Colonic mucosa (tissue), 4 donors: ENCODE results near the gene FAM89B. TPM values are rescaled to one million over a fixed set of nuclear protein-coding genes. Genes with fewer than 3 reads are reported as not detected.

Source experiments
- DNase-seq: peaks from one replicate; pipeline ENCODE4 v3.0.0-alpha.2; 2020
- H3K27ac ChIP-seq: fragments of 200-600 bp; one replicate; pipeline ENCODE4 v1.8.0; 2021
- H3K27me3 ChIP-seq: fragments of 200-600 bp; one replicate; pipeline ENCODE4 v1.8.0; 2021
- H3K36me3 ChIP-seq: fragments of 200-600 bp; one replicate; pipeline ENCODE4 v1.8.0; 2021
- H3K4me1 ChIP-seq: fragments of 200-600 bp; one replicate; pipeline ENCODE4 v1.8.0; 2021; ENCODE audit warnings: mild to moderate bottlenecking
- H3K4me3 ChIP-seq: fragments of 200-600 bp; one replicate; pipeline ENCODE4 v1.8.0; 2021
- H3K9ac ChIP-seq, 2 donors: one replicate each; pipeline ENCODE4 v1.7.0; 2013; ENCODE audit warnings: control low read depth in 2 of 2, low read depth in 2 of 2, low read length in 2 of 2
- H3K9me3 ChIP-seq: fragments of 200-600 bp; one replicate; pipeline ENCODE4 v1.8.0; 2021
- intact Hi-C: fragments of 100-400 bp; cut with DNase I; formaldehyde crosslinking; loops from one replicate; pipeline ENCODE4 v1.14.1; 2022
- total RNA-seq, 2 donors: library from RNA; stranded (reverse); fragmentation: NEBNext Ultra II Directional in 1 of 2; extraction: Animal tissue kit (Norgen Biotek cat#: 25700) in 1 of 2; gene quantifications; one replicate each; pipeline ENCODE4 v1.2.1, GENCODE V29; 2021
- TF ChIP-seq, protein P1 (sequence below): fragments of 200-600 bp; IDR thresholded peaks from one replicate; pipeline ENCODE4 v1.8.0; 2022; ENCODE audit warnings: antibody characterized with exemption, mild to moderate bottlenecking
- donor health status: healthy.
- donor health status: DM: no; HTN: no; CAD: no.
- donor health status: DM: no; HTN: no; CAD: no.

The FAM89B gene
- total RNA-seq, 2 donors from 2014 or later = 27.4 to 32.2 TPM

DNA sequence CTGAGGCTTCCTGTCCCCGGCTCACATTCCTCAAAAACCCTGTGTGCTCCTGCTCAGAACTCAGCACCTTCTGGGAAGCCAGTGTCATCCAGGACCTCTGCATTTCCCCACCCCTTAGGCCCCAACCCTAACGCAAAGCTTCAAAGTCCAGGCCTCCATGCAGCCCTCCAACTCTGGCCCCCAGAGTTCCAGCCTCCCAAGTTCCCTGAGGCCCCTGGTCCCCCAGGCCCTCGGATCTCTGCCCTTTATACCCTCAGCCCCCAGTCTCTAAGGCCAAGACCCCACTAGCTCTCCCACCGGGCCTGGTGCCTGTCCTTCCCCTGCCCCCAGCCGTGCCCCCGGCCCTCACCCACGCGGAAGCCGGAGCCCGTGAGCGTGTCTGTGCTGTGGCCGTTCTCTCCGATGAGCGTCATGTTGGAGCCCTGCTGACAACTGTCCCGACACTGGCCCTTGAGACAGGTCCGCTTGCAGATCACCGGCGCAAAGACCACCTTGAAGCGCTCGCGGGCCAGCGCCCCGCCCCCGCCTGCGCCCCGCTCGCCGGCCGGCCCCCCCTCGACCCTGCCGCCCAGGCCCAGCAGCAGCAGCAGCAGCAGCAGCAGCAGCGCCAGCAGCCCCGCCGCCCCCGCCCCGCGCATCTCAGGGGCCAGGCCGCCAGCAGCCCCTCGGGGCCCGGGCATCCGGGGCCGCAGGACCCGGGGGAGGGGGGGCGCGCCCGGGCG, 14.9 kb upstream of the FAM89B start:
- intact Hi-C loops = no loop called here
- Histone ChIP-seq H3K9ac (peak overlapping the region; percentile 68 to 83), H3K4me1 (peaks cover 34% of the 10 kb centered on the region), H3K36me3 (no peaks in the 10 kb centered on the region), H3K27ac (peak overlapping the region; percentile 82), H3K27me3 (no peaks in the 10 kb centered on the region), H3K9me3 (no peaks in the 10 kb centered on the region), H3K4me3 (peak overlapping the region; percentile 48)
- no peak for DNase-seq
- TF ChIP-seq, protein P1, sequence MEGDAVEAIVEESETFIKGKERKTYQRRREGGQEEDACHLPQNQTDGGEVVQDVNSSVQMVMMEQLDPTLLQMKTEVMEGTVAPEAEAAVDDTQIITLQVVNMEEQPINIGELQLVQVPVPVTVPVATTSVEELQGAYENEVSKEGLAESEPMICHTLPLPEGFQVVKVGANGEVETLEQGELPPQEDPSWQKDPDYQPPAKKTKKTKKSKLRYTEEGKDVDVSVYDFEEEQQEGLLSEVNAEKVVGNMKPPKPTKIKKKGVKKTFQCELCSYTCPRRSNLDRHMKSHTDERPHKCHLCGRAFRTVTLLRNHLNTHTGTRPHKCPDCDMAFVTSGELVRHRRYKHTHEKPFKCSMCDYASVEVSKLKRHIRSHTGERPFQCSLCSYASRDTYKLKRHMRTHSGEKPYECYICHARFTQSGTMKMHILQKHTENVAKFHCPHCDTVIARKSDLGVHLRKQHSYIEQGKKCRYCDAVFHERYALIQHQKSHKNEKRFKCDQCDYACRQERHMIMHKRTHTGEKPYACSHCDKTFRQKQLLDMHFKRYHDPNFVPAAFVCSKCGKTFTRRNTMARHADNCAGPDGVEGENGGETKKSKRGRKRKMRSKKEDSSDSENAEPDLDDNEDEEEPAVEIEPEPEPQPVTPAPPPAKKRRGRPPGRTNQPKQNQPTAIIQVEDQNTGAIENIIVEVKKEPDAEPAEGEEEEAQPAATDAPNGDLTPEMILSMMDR = no peak

DNA sequence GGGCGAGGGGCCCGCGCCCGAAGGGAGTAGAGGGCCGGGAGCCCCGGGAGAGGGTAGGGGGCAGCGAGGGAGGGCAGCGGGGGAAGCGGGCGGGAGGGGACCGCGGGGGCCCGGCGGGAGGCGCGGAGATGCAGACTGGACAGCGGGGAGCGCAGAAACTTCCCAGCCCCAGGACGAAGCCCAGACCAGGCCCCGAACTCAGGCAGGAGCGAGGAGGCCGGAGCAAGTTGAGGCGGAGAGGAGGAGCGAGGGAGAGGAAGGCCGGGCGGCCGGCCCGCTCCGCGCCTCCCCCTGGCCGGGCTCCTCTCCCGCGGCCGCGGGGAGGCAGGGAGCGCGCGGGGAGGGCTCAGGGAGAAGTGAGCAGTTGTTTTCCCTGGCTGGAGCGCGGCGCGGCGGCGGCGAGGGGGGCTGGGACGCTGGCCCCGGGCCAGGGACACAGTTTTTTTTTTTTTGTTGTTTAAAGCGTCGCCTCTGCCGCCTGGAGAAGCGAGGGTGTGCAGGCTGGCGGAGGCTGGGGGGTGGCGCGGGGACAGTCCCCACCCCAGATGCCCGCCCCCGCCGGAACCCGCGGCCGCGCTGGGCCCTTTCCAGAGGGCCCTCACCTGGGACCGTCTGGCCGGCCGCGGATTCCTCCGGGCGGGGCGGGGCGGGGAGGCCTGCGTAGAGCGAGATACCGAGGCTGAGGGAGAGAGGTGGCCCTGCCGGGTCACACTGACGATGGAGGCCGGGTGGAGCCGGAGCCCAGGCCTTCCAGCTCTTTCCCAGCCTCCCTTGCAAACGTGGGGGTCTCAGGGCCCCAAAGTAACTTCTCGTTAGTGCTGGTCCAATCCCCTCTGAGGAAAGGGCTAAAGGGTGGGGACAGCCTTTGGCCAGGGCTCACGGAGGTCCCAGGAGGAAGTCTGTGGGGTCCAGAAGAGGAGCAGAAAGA, 14.1 kb upstream of the FAM89B start, which contains the start of gene LTBP3:
LTBP3 (minus strand) TSS at position 358 of the 928 bp plus-strand sequence. CDS start 400 bp downstream, outside the sequence.
- peaks cover 34% of the 10 kb centered on the region for H3K4me1 ChIP-seq
- no peaks in the 10 kb centered on the region for H3K27me3 ChIP-seq
- peak within 1 kb of the TSS; percentile 82 for H3K27ac ChIP-seq
- TF ChIP-seq, protein P1 = no peak
- H3K4me3 ChIP-seq = peak within 1 kb of the TSS; percentile 48
- intact Hi-C loops = no loop called here
- H3K9me3 ChIP-seq = no peaks in the 10 kb centered on the region
- peak; percentile 70 for DNase-seq
- H3K36me3 ChIP-seq = no peaks in the 10 kb centered on the region
- peak within 1 kb of the TSS; percentile 68 to 83 for H3K9ac ChIP-seq

DNA sequence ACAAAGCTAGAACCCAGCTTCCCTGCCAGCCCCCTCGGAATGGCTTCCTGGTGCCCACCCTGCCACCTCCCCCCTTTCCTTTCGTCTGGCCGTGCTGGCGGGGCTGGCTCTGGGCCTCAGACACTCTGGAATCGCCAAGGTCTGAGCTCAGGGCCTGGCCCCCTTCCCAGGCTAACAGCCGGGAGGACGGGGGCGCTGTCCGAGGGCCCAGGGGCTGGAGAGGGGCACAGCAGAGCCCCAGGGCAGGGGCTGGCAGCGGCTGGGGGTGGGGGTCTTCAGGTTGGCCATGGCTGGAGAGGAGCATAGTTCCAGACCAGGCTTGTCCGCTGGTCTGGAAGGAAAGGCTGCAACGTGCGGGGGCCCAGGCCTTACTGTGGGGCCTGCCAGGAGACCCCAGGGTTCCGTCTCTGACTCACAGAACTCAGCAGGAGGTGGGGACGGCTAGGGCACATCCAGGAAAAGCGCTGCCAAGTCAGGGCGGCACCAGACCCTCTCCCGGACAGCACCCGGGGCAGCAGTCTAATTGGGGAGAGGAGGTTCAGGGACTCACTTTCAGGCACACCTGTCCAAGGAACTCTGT, 13.3 kb upstream of the FAM89B start:
- peak overlapping the region; percentile 48 for H3K4me3 ChIP-seq
- no peaks in the 10 kb centered on the region for H3K27me3 ChIP-seq
- peak overlapping the region; percentile 82 for H3K27ac ChIP-seq
- TF ChIP-seq, protein P1 = no peak
- H3K36me3 ChIP-seq = no peaks in the 10 kb centered on the region
- H3K9me3 ChIP-seq = no peaks in the 10 kb centered on the region
- peak; percentile 48 for DNase-seq
- peak overlapping the region; percentile 68 to 69 for H3K9ac ChIP-seq
- H3K4me1 ChIP-seq = peaks cover 34% of the 10 kb centered on the region
- intact Hi-C loops = no loop called here

DNA sequence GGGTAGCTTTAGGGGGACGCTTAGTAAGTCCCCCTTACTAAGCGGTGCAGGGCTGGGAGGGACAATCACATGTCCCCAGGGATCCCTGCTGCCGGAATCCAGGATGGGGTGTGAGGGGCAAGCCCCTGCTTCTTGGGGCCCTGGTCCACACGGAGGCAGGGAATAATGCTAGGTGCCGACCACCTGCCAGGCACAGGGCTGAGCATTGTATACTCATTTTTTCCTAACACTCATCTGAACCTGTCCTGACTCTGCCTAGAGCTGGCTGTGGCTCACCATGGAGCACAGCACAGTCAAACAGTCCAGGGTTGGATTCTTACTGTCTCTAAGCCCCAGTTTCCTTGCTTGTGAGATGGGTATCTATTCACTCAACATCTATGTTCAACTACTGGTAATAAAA, 12.8 kb upstream of the FAM89B start:
- DNase-seq = no peak
- TF ChIP-seq, protein P1 = no peak
- H3K27ac ChIP-seq = peak overlapping the region; percentile 82
- peak overlapping the region in 1 of 2 donors; percentile 46 for H3K9ac ChIP-seq
- intact Hi-C loops = no loop called here
- H3K4me1 ChIP-seq = peaks cover 34% of the 10 kb centered on the region
- H3K27me3 ChIP-seq = no peaks in the 10 kb centered on the region
- H3K36me3 ChIP-seq = no peaks in the 10 kb centered on the region
- H3K9me3 ChIP-seq = no peaks in the 10 kb centered on the region
- H3K4me3 ChIP-seq = no peak overlapping the region

DNA sequence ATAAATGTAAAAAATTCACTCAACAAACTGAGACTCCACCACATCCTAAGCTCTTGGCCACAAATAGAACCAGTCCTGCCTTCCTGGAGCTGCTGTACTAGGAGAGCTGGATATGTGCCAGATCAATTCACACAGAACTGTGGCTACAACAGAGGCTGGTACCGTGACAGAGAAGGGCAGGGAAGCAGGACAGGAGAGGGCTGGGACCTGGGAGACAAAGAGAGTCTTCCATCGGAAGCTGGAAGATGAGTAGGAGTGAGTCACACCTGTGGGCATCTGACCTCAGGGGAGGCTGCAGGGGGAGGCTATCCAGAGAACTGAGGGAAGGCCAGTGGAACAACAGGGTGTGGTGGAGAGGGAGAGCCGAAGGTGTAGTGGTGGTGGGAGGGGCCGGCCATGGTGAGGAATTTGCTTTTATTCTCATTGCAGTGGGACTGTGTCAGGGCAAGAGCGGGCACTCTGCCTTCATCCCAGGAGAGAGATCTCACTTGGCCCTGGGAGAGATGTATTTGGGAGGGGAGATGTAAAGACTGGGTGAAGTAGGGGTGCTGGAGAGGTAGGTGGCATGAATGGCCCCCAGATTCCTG, 12.3 kb upstream of the FAM89B start:
- H3K9ac ChIP-seq = peak overlapping the region in 1 of 2 donors; percentile 23
- intact Hi-C loops = no loop called here
- H3K9me3 ChIP-seq = no peaks in the 10 kb centered on the region
- H3K4me1 ChIP-seq = peaks cover 31% of the 10 kb centered on the region
- H3K27me3 ChIP-seq = no peaks in the 10 kb centered on the region
- H3K4me3 ChIP-seq = no peak overlapping the region
- H3K27ac ChIP-seq = peak overlapping the region; percentile 82
- TF ChIP-seq, protein P1 = no peak
- DNase-seq = peak; percentile 63
- no peaks in the 10 kb centered on the region for H3K36me3 ChIP-seq
